HG03095 (cell line): ENCODE measurements around the gene ETNPPL.
"Not testable (repeated sequence)": the region's sequence is repeated elsewhere in the genome, so short reads cannot be mapped to it uniquely, and the experiment has no call there.

Source experiments
- ATAC-seq: cut with Tn5 transposase; IDR thresholded peaks from one replicate; pipeline ENCODE4 v1.9.1; 2021; ENCODE audit warnings: moderate library complexity; ENCODE audit not compliant: unreplicated experiment

Gene ETNPPL

GRCh38 chr4:108763226-108763593 lies 357 bp upstream of the ETNPPL start:
- ATAC-seq, result no peak

DNA sequence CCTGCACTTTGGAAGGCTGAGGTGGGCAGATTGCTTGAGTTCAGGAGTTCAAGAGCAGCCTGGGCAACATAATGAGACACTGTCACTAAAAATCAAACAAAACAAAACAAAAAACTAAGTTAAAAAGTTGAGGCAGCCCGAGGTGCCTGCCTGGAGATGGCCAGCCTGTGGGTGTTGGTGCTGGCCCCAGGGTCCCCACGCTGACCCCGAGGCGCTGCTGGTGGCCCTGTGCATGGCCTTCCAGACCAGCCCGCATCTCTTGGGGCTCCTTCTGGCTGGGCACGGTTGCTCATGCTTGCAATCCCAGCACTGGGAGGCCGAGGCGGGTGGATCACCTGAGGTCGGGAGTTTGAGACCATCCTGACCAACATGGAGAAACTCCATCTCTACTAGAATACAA lies 4.4 kb downstream of the ETNPPL start:
- ATAC-seq, result no peak

DNA sequence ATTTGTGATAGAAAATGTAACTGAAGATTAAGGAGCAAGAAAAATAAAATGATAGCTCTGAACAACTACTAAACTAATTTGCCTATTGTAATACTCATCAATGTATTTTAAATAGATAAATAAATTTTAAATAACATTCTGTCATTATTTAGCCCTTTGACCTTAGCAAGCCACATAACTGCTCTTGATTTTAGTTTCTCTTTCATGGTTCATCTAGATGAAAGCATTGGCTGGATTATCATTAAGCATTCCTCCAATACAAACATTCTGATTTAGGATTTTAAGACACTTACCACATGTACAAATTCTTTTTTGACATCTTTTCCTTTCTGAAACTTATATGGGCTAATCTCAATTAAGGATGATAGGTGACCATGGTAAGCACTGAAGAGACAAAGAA lies 8.5 kb downstream of the ETNPPL start:
- no peak for ATAC-seq

GRCh38 chr4:108751321-108751720 lies 11.5 kb downstream of the ETNPPL start:
- no peak for ATAC-seq

DNA sequence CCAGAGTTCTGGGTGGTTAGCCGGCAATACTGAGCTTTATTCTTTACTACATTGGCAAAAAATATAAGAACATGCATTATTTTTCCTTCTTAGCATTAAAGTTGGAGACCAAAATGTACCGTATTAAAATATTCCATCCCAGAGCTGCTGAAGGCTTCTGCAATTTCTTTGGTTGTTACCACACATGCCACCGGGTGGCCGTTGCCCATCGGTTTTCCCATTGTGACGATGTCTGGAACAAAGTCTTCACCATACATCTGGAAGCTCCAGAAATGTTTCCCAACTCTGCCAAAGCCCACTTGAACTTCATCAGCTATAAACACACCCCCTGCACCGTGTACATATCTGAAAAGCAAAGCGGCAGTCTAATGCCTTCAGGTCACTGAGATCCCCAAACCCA lies 13.7 kb downstream of the ETNPPL start:
- no peak for ATAC-seq

GRCh38 chr4:108746511-108746910 lies 16.3 kb downstream of the ETNPPL start:
- no peak for ATAC-seq

DNA sequence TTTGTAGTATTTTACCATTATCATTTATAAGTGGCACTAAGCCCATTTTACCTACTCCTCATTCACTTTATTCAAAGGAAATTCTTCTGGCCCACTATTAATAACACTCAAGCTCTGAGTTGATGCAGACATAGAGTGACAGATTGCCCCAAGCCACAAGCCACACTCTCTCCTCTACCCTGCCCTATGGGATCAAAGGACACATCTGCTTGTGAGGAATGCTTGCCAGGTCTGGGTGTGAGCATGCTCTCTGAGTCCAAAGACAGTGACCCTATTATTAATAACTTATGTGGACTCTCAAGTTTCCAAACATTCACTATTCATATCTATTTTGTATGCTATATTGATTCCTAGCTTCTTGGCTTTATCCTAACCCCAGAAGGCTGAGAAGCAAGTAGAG lies 18.5 kb downstream of the ETNPPL start:
- no peak for ATAC-seq

DNA sequence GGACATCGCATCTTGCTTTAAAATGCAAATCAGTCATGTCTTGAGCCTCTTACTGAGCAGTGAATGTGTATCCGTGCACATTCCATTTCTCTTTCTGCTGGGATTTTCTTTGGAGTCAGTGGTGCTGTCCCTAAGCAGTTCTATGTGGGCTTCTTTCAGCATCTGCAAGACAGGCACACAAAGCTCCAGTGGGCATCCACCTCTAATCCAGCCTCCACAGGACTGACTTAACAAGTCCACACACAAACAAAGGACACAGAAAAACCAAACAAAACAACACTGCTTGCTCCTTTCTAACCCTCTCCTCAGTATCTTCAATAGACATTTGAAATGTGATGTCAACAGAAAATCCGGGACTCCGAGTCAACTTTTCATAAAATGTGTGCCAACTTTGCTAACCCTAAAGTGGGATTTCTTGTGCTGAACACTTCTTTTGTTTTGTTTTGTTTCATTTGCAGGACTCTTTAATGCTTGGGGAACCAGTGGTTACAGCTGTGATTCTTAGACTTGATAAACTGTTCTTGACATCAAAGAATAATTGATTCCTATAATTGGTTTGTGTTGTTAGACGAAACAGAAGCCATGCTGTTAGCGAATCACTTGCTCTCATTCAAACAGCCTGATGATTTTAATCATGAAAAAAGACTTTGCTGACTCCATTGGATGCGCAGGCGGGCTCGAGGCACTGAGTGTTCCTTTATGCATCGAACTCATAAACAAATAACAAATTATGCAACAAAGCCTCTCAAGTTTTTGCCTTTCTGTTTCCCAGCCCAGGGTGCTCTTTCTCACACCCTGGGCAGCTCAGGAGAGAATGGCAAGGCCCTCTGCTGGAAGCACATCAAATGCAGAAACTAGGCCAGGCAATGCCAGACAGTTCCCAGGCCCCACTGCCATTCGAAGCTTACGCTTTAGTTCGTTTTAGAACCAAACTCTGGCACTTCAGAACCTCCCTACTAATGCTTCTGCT lies 20.1 kb downstream of the ETNPPL start:
- ATAC-seq, result no peak

- ATAC-seq, result no peak
Observed at GRCh38 chr4:108738003-108738706, 24.7 kb downstream of the ETNPPL start.

DNA sequence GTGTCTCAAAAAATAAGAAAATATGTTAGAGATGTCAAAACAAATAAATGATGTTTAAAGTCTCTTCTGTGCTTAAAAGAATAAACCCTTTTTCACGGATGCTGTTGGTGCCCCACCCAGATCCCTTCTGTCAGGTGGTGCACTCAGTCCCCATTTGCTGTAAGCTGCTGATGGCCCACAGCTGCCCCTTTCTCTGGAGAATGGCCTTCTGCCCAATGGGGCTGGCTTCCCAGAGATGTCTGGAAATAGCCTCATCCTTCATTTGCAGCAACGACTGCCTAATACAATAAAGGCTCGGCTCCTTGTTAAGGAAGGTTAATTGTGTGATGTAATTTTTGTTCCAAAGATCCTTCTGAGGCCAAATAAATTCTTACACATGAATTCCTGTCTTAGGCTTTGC lies 31.8 kb downstream of the ETNPPL start:
- no peak for ATAC-seq

DNA sequence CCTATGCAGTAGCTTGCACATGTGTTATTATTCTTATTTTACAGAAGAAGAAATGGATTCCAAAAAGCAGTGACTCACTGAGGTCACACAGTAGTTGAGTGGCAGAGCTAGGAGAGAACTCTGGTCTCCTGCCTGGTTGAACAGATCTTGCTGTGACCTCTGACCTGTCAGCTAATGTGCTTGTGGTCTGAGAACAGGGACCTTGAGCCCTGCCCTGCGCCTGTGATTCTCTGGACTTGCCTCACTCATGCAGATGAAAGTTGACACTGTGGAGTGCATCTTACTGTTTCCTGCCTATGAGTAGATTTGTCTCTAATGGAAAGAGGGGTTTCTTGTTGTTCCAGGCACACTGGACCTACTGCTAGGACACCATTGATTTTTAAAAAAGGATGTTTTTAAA lies 32.3 kb downstream of the ETNPPL start:
- ATAC-seq, result no peak

GRCh38 chr4:108729731-108730130 lies 33.1 kb downstream of the ETNPPL start:
- ATAC-seq, result no peak

DNA sequence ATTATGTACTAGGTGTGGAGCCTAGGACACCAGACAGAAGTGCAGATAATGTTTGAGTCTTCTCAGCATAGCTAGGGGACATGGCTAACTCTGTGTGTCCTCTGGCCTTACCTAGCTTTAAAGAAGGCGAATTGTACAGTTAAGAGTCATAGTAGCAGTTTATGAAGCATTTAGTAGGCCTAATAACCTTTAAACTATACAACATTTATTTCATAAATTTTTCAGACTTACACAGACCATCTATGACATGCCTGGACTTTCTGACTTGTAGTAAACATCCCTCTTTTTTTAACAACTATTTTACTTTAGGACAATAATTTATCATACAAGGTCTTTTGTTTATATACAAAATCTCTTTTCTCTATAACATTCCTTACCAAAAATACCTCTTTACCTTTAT lies 37.4 kb downstream of the ETNPPL start:
- ATAC-seq, result no peak

DNA sequence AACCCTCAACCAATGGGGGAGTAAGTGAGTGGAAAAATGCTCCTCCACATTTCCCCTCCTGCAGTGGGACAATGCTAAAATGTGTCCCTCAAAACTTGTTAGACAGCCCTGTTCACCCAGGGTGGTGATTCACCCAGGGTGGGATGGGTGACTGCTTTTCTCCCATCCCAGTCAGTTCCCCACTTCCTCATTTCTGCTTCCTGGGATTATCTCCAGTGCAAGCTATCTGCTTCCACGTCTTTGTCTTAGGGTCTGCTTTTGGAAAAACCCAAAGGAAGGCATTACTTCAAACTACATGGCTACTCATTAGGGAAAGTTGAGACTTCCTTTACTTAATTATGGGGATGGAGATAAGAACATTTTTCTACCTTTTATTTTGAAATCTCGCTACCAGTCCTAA lies 45.5 kb downstream of the ETNPPL start:
- ATAC-seq, result no peak

DNA sequence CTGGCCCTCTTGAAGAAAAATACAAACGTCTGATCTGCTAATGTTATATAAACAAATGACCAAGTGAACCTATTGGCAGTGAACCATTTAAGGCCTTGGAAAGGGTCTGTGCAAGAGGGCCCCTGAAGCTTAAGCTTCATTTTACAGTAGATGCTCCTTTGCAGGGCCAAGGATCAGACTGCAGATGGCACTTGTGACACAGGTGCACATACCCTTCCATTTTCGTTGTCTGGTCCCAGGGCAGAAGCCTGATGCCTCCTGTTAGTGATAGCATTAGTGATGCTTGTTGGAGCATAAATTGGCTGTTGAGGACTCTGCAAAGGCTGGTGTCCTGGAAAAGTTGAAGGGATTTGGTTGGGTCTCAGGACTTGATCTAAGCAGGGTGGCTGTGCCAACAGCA lies 46.5 kb downstream of the ETNPPL start:
- no peak for ATAC-seq

DNA sequence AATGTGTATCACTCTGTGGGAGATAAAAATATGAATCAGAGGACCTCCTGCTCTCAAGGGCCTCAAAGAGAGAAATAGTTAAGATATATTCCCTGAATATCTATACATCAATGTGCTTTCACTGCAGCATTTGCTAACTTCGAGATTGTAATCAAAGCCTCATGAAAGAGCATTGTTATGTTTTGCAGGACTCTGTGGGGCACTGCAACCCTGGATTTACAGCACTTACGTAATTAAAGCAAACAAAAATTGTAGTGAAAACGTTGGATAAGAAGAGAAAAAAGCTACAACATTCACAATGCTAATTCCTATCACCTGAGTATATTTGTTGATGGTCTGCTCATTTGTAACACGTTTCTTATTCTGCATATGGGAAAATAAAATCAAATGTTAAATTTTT lies 48.0 kb downstream of the ETNPPL start:
- ATAC-seq, result no peak

GRCh38 chr4:108710578-108710977 lies 52.3 kb downstream of the ETNPPL start:
- not testable (repeated sequence) for ATAC-seq

GRCh38 chr4:108709722-108710121 lies 53.1 kb downstream of the ETNPPL start:
- ATAC-seq, result no peak

DNA sequence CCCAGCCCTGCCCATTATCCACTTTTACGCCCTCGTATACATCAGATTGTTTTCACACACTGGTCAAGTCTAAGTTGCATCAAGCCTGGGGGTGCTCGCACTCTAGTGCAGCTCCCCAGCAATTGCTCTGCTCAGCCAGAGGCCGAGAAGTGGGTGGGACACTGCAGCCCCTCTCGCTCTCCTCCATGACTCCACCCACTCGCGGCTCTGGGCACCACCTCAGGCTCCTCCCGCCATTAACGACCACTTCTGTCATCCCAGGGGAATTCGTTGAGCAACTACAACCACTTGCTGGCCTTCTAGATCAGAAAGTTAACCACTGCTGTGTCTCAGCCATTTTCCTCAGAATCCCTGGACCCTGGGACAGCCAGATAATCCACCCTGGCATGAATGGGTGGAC lies 53.6 kb downstream of the ETNPPL start:
- ATAC-seq, result no peak

- ATAC-seq, result no peak
Observed at GRCh38 chr4:108706289-108706688, 56.6 kb downstream of the ETNPPL start.

GRCh38 chr4:108703966-108704365 lies 58.9 kb downstream of the ETNPPL start:
- ATAC-seq, result no peak

- ATAC-seq, result no peak
Observed at GRCh38 chr4:108703370-108703769, 59.5 kb downstream of the ETNPPL start.
